Smooth muscle cell (in vitro differentiated cells): ENCODE measurements around the gene ANKRA2. TPM values are rescaled to one million over a fixed set of nuclear protein-coding genes. Genes with fewer than 3 reads are reported as not detected.

Experiments
- DNase-seq: peaks from one replicate; lab custom pipeline; 2025; ENCODE audit not compliant: unreplicated experiment; lab: John Stamatoyannopoulos, UW
- H2AFZ ChIP-seq: fragments of 200-600 bp; sonication (generic); 2 replicates; pipeline ENCODE4 v1.6.0; 2016; ENCODE audit warnings: antibody characterized with exemption, low read depth, mild to moderate bottlenecking
- H3F3A ChIP-seq: fragments of 200-600 bp; sonication (generic); 2 replicates; pipeline ENCODE4 v1.6.0; 2017; ENCODE audit warnings: antibody characterized with exemption, low read depth
- H3K27ac ChIP-seq: fragments of 200-600 bp; sonication (generic); 2 replicates; pipeline ENCODE4 v1.5.1; 2016; ENCODE audit warnings: low read depth, mild to moderate bottlenecking
- H3K27me3 ChIP-seq: fragments of 200-600 bp; sonication (generic); 2 replicates; pipeline ENCODE4 v1.6.1; 2016; ENCODE audit warnings: low read depth, mild to moderate bottlenecking
- H3K36me3 ChIP-seq: fragments of 200-600 bp; sonication (generic); 2 replicates; pipeline ENCODE4 v1.5.1; 2016; ENCODE audit warnings: low read depth
- H3K4me1 ChIP-seq: fragments of 200-600 bp; sonication (generic); 2 replicates; pipeline ENCODE4 v1.5.1; 2016; ENCODE audit warnings: low read depth
- H3K4me2 ChIP-seq: fragments of 200-600 bp; sonication (generic); 2 replicates; pipeline ENCODE4 v1.6.0; 2016; ENCODE audit warnings: mild to moderate bottlenecking
- H3K4me3 ChIP-seq: fragments of 200-600 bp; sonication (generic); 2 replicates; pipeline ENCODE4 v1.5.1; 2016; ENCODE audit warnings: mild to moderate bottlenecking
- H3K79me2 ChIP-seq: fragments of 200-600 bp; sonication (generic); 2 replicates; pipeline ENCODE4 v1.6.0; 2016; ENCODE audit warnings: low read depth, mild to moderate bottlenecking
- H3K9ac ChIP-seq: fragments of 200-600 bp; sonication (generic); 2 replicates; pipeline ENCODE4 v1.6.0; 2016; ENCODE audit warnings: low read depth
- H3K9me3 ChIP-seq: fragments of 200-600 bp; sonication (generic); replicated peaks from 2 replicates; pipeline ENCODE4 v1.5.1; 2016; ENCODE audit warnings: low read depth
- H4K20me1 ChIP-seq: fragments of 200-600 bp; sonication (generic); 2 replicates; pipeline ENCODE4 v1.6.0; 2016; ENCODE audit warnings: low read depth
- CTCF ChIP-seq: fragments of 200-600 bp; sonication (generic); IDR thresholded peaks from 2 replicates; pipeline ENCODE4 v1.5.1; 2017; ENCODE audit warnings: borderline replicate concordance, mild to moderate bottlenecking, antibody characterized with exemption; ENCODE audit not compliant: insufficient read depth, poor library complexity, severe bottlenecking
- WGBS: methylation state at CpG from one replicate; pipeline ENCODE4 v1.1.7; 2016; ENCODE audit warnings: low lambda C conversion rate; 5-methylcytosine and 5-hydroxymethylcytosine counted together
- polyA plus RNA-seq: library from polyadenylated mRNA; unstranded; fragments of >200 nt; fragmentation: Nextera tagmentation; extraction: Ambion mirVana; gene quantifications from 2 replicates; pipeline ENCODE4 v1.2.1, GENCODE V29; 2016
- total RNA-seq: library from RNA; depleted of rRNA; stranded (reverse); fragments of >200 nt; gene quantifications from 2 replicates; pipeline ENCODE4 v1.2.3, GENCODE V29; 2014

ANKRA2 gene
- total and polyA plus RNA-seq, 2 experiments from 2014 or later = 24.7 to 34.4 TPM

GRCh38 chr5:73599380-73599779 is 33.9 kb upstream of the ANKRA2 start:
- Histone ChIP-seq H3K27ac (no peak overlapping the region), H4K20me1 (no peaks in the 10 kb centered on the region), H3F3A (no peaks in the 10 kb centered on the region), H3K36me3 (no peaks in the 10 kb centered on the region), H3K9ac (no peak overlapping the region), H2AFZ (no peak overlapping the region), H3K4me1 (no peaks in the 10 kb centered on the region), H3K4me2 (no peak overlapping the region), H3K27me3 (peaks cover 3% of the 10 kb centered on the region), H3K4me3 (no peak overlapping the region), H3K79me2 (no peaks in the 10 kb centered on the region), H3K9me3 (no peaks in the 10 kb centered on the region)
- no peak for DNase-seq
- TF ChIP-seq CTCF = no peak
- 96% methylated on average over 3 of the region's 3 CpGs for WGBS

GRCh38 chr5:73596705-73597328 is 31.4 kb upstream of the ANKRA2 start:
- peak; percentile 44 for TF ChIP-seq CTCF
- H3K9me3 ChIP-seq = no peaks in the 10 kb centered on the region
- no peak for DNase-seq

GRCh38 chr5:73592551-73592950 is 27.1 kb upstream of the ANKRA2 start:
- Histone ChIP-seq H3K79me2 (no peaks in the 10 kb centered on the region), H3K27ac (no peak overlapping the region), H4K20me1 (no peaks in the 10 kb centered on the region), H3K4me3 (no peak overlapping the region), H3K4me2 (no peak overlapping the region), H3F3A (no peaks in the 10 kb centered on the region), H3K9me3 (no peaks in the 10 kb centered on the region), H3K27me3 (no peaks in the 10 kb centered on the region), H3K36me3 (no peaks in the 10 kb centered on the region), H2AFZ (no peak overlapping the region), H3K9ac (no peak overlapping the region), H3K4me1 (no peaks in the 10 kb centered on the region)
- WGBS = 88% methylated on average over 1 of the region's 1 CpG
- no peak for DNase-seq
- TF ChIP-seq CTCF = no peak

More at GRCh38 chr5:73596705-73597328, 31.4 kb upstream of the ANKRA2 start:
- H3K4me2 ChIP-seq = no peak overlapping the region
- H3K27me3 ChIP-seq = peaks cover 3% of the 10 kb centered on the region
- no peak overlapping the region for H3K27ac ChIP-seq
- H3K36me3 ChIP-seq = no peaks in the 10 kb centered on the region
- no peaks in the 10 kb centered on the region for H3K79me2 ChIP-seq
- H3F3A ChIP-seq = no peaks in the 10 kb centered on the region
- no peak overlapping the region for H3K9ac ChIP-seq
- no peaks in the 10 kb centered on the region for H4K20me1 ChIP-seq
- no peak overlapping the region for H2AFZ ChIP-seq
- no peaks in the 10 kb centered on the region for H3K4me1 ChIP-seq
- no peak overlapping the region for H3K4me3 ChIP-seq
